ENCODE results near the gene VRK2.

Gene VRK2

GRCh38 chr2:58046585-58047372 is at the start of gene VRK2:
Gene VRK2, plus strand, starts transcription at chr2:58046806. Its CDS starts 2,026 bp downstream, at chr2:58048832.
- DNase-seq: peak; percentile 89

GRCh38 chr2:58006256-58006951 is 40.2 kb upstream of the VRK2 start:
- no peak for DNase-seq

- no peak for DNase-seq
Observed at GRCh38 chr2:58006952-58007284, 39.7 kb upstream of the VRK2 start.

DNA sequence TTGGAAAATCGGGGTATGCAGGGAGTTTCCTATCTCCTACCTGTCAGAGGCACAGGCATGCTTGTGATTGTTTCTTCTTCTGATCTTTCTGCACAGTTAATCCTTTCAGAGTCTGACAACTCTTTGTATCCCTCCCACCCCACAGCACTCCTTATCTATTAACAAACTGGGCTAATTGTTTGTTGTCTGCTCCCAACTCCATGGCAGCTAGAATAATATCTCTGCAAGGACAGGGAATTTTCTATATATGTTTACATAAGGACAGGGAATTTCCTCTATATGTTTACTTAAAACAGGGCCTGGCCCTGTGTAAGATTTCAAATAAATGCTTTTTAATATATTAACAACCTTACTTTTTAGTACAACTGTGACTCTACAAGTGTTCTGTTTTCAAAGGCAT is 36.0 kb upstream of the VRK2 start:
- no peak for DNase-seq

DNA sequence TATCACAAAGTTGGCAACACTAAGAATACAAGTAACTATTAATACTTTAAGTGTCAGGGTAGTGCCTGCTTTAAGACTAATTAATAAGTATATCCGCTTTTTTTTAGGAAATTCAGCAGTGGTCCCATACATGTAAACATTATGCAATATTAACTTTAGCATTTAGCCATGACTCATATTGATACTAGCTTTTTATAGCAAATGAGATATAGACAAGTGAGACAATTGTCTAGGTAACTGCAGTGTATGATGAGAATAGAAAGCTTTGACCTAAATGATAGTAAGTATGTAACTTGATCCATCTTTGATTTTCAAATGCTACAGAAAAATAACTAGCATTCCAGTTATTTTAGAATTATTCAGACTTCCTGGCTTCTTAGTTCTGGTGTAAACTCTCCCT is 27.4 kb upstream of the VRK2 start:
- no peak for DNase-seq

- DNase-seq: no peak
Observed at GRCh38 chr2:58025150-58025933, 21.3 kb upstream of the VRK2 start.

DNA sequence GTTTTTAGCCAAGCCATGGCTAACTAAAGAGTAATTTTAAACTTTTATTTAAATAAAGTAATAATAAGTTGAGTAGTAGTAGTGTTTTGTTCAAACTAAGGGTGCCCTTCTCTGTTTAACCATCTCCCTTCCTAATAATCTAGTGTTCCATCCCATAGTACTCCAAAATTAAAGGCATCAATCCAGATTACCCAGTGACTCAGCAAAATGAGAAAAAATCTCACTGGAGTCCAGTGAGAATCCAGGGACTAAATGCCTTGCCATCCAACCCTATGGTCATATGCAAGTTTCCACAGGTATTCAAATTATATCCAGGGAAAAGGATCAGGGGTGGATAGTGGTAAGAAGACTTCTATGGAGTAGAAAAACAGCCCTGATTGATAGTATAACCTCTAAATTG is 19.6 kb upstream of the VRK2 start:
- DNase-seq: no peak

- no peak for DNase-seq
Observed at GRCh38 chr2:58030771-58031170, 15.8 kb upstream of the VRK2 start.

DNA sequence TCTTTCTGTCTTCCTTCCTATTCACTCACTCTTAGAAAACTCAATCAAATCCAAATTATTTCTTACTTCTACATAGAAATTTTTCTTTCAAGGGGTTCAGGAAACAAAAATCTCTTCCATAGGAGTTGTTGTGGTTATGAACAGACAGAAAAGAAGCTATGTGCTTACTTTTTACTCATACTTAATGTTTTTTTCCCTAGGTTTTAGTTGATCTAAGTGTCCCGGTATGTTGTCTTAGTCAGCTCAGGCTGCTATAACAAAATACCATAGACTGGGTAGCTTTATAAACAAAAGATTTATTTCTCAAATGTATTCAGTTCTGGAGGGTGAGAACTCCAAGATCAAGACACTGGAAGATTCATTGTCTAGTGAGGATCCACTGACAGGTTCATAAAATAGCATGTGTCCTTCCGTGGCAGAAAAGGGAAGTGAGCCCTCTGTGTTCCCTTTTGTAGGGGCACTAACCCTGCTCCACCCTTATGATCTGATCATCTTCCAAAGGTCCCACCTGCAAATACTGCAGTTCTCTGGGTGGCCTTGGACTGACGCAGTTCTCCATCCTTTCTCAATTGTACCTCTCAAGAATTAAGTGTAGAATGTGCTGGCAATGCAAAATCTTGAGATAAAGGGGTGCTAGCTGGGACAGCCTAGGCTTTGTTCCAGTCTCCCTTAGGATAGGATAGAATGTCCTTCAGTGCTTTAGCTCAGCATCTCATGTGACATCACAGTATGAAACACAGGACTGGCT is 14.4 kb upstream of the VRK2 start:
- DNase-seq: no peak

GRCh38 chr2:58032764-58033080 is 13.9 kb upstream of the VRK2 start:
- DNase-seq: no peak

DNA sequence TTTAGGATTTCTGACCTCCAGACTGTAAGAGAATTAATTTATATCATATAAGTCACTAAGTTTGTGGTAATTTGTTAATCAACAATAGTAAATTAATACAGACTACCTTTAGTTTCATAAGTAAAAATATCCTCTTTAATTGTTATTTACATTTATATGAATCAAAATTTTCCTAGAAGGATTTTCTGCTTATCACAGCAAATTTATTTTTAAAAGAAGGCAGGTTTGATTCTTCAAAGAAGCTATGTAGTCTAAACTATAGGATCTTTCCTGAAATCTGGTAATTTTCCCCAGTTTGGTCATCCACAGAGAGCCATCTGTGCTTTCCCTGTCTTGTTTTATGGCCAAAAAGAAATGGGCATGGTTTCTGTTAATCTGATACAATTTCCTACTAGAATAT is 13.1 kb upstream of the VRK2 start:
- no peak for DNase-seq

GRCh38 chr2:58035352-58035751 is 11.3 kb upstream of the VRK2 start:
- no peak for DNase-seq

GRCh38 chr2:58039170-58039611 is 7.4 kb upstream of the VRK2 start:
- DNase-seq: no peak

DNA sequence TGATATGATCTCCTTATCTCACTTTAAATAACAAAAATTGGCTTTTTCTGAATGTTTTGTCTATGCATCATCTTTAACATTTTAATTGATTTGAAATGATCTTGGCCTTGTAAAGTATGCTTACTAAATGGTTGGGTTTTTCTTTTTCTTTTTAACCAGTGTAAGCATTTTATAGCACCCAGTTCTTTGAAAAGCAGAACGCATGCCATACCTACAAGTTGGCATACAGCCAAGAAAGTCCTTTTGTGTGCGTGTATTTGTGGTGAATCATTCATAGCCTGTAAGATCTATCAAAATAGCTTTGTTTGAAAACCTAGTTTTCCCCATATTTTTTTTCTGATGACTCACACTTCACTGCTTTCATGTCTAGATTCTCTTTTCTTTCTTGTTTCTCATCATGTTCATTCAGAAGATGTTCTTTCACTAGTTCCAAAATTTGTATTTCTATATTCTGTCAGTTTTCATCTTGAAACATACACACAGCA is 4.1 kb upstream of the VRK2 start:
- peak; percentile 28 for DNase-seq

- no peak for DNase-seq
Observed at GRCh38 chr2:58044145-58044544, 2.5 kb upstream of the VRK2 start.

GRCh38 chr2:58045580-58046334 is 849 bp upstream of the VRK2 start:
- no peak for DNase-seq

DNA sequence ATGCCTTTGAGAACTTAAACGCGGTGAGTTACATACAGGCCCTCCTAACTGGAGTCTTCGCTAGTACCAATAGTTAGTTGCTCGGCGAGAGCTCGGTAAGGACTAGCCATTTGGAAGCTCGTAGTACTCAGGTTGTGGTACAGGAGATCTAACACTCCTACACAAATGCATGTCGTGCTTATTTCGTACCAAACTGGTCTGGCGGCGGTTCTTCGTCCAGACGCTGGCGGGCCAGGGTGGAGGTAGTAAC is 346 bp upstream of the VRK2 start:
- no peak for DNase-seq

DNA sequence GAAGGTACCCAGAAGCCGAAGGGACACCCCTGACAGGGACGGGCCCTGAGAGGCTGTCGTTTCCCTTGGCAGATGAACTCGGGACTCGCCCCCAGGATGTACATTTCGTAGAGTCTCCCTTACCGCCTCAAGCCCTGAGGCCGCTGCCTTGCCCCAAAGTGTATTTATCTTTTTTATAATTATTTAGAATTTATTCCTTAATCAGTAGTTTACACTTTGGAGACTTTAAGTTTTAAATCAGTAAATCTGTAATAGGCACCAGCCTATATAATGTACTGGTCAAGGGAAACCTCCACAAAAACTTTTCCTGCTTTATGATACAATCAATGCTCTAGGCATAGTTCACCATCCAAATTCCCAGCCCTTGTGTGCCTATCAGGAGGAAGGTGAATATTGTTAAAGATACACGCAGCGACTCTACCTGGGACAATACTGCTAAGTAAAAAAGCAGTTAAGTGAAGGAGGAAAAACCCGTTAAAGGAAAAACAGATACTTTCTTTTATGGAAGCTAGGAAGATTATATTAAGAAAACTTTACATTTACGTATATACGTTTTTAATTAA is 848 bp downstream of the VRK2 start:
- no peak for DNase-seq

- no peak for DNase-seq
Observed at GRCh38 chr2:58047961-58048360, 1.4 kb downstream of the VRK2 start.

DNA sequence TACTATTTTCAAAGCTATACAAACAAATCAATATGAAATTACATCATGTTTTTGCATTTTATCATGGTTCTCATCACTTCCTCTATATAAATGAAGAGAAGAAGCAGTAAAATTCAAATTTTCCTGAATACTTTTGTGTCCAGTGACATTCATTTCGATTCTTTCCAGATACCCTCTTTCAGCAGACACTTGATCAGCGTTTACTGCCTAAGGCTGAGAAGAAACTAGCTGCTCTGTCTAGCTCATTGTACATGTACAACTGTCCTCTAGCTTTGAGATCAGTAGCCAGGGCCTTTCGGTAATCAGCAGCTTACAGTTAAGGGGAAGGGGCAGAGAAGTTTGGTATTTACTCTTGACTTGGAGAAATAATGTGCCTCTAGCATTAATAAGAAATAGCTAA is 4.8 kb downstream of the VRK2 start:
- no peak for DNase-seq

- DNase-seq: no peak
Observed at GRCh38 chr2:58052978-58053377, 6.4 kb downstream of the VRK2 start.

DNA sequence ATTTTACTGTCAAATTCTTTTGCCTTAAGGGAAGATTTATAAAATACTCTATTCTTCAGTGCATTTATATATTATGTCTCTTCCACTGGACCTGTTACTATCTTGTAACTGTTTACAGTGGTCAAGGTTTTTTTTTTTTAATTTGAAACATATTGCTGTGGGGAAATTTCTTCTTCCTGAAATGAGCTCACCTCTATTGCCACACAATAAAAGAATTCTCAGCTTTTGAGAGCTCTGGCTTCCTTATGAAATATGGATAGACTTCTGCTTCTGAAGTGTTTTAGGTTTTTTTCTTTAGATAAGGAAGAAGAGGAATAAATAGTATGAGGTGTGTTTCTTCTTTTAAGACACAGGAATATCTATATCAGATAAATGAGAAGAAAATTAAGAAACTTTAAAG is 7.7 kb downstream of the VRK2 start:
- no peak for DNase-seq

All from activated CD4-positive, alpha-beta T cell treated with anti-CD3 and anti-CD28 coated beads for 48 hours (primary cell).